MCF 10A (cell line): Measurements from ENCODE around the gene PPP2R5A. TPM values are rescaled to one million over a fixed set of nuclear protein-coding genes. Genes with fewer than 3 reads are reported as not detected.

ENCODE experiments used
- BruUV-seq: library from RNA; stranded (reverse); fragments of 400-500 nt; replicated peaks from 2 replicates; lab custom pipeline; 2021; lab: Mats Ljungman, UMichigan
- CTCF ChIA-PET: fragments of 300-600 bp; sonication (Branson Sonifier 250); formaldehyde crosslinking; extraction: SDS; loops from one replicate; lab custom pipeline; 2021; ENCODE audit warnings: antibody characterized with exemption, inconsistent platforms; lab: Yijun Ruan, JAX
- POLR2A ChIA-PET: fragments of 300-600, 350-650 bp; sonication (Branson Sonifier 250); formaldehyde crosslinking; extraction: SDS; loops from one replicate; lab custom pipeline; 2020; ENCODE audit warnings: antibody characterized with exemption, inconsistent platforms; lab: Yijun Ruan, JAX
- DNase-seq: peaks from one replicate; pipeline ENCODE4 v3.0.0-alpha.2; 2018; ENCODE audit not compliant: unreplicated experiment
- H3K27ac Mint-ChIP-seq: one replicate; pipeline ENCODE4 v1.8.0; 2022; ENCODE audit warnings: mild to moderate bottlenecking, low read depth, mixed read lengths; ENCODE audit not compliant: unreplicated experiment
- H3K27me3 Mint-ChIP-seq: one replicate; pipeline ENCODE4 v1.8.0; 2022; ENCODE audit warnings: mixed read lengths; ENCODE audit not compliant: insufficient read depth, unreplicated experiment
- H3K36me3 Mint-ChIP-seq: one replicate; pipeline ENCODE4 v1.8.0; 2022; ENCODE audit warnings: mild to moderate bottlenecking, moderate library complexity, mixed read lengths; ENCODE audit not compliant: insufficient read depth, unreplicated experiment
- H3K4me1 Mint-ChIP-seq: one replicate; pipeline ENCODE4 v1.8.0; 2022; ENCODE audit warnings: mixed read lengths; ENCODE audit not compliant: insufficient read depth, unreplicated experiment
- H3K4me3 Mint-ChIP-seq: one replicate; pipeline ENCODE4 v1.8.0; 2022; ENCODE audit warnings: mild to moderate bottlenecking, moderate library complexity, mixed read lengths; ENCODE audit not compliant: unreplicated experiment
- H3K9me3 Mint-ChIP-seq: one replicate; pipeline ENCODE4 v1.8.0; 2022; ENCODE audit warnings: mixed read lengths; ENCODE audit not compliant: unreplicated experiment
- CTCF ChIP-seq: fragments of 200-600 bp; IDR thresholded peaks from one replicate; pipeline ENCODE4 v1.8.0; 2022; ENCODE audit warnings: antibody characterized with exemption, mild to moderate bottlenecking; ENCODE audit not compliant: unreplicated experiment
- intact Hi-C: fragments of 100-400 bp; cut with micrococcal nuclease; formaldehyde crosslinking; loops from 2 replicates; pipeline ENCODE4 v1.14.1; 2022
- total RNA-seq: library from RNA; stranded (reverse); gene quantifications from 2 replicates; pipeline ENCODE4 v1.2.3, GENCODE V29; 2022

Gene PPP2R5A
- total RNA-seq, 1 experiment from 2014 or later, result 38.6 TPM

GRCh38 chr1:212328248-212328647 is 43.0 kb downstream of the PPP2R5A start:
- no TSS peak for BruUV-seq
- CTCF ChIA-PET, result interaction anchor here (0.6 to 3.3 kb wide), 8 partner anchors 18 to 707 kb away, joined by 3 to 29 read pairs (median 4); no protein-coding TSS in a partner anchor
- DNase-seq, result no peak
- POLR2A ChIA-PET, result interaction anchor here (0.7 to 1.7 kb wide), 4 partner anchors 10 to 293 kb away, joined by 3 to 4 read pairs (median 3); partner anchors contain the start of genes DTL and INTS7
- Mint-ChIP-seq H3K4me3 (no peak overlapping the region), H3K4me1 (no peaks in the 10 kb centered on the region), H3K27ac (no peak overlapping the region), H3K9me3 (no peaks in the 10 kb centered on the region), H3K27me3 (no peaks in the 10 kb centered on the region), H3K36me3 (peaks cover 10% of the 10 kb centered on the region)
- TF ChIP-seq CTCF, result no peak
- intact Hi-C loops, result no loop called here

- no peak overlapping the region for H3K27ac Mint-ChIP-seq
- H3K4me3 Mint-ChIP-seq, result no peak overlapping the region
- intact Hi-C loops, result no loop called here
- no peaks in the 10 kb centered on the region for H3K9me3 Mint-ChIP-seq
- peaks cover 19% of the 10 kb centered on the region for H3K36me3 Mint-ChIP-seq
- DNase-seq, result no peak
- CTCF ChIA-PET, result interaction anchor here (0.6 to 3.3 kb wide), 7 partner anchors 19 to 267 kb away, joined by 3 to 29 read pairs (median 4); no protein-coding TSS in a partner anchor
- POLR2A ChIA-PET, result interaction anchor here (0.6 to 1.1 kb wide), 2 partner anchors 289 to 294 kb away, joined by 3 to 4 read pairs; partner anchors contain the start of genes DTL and INTS7
- no peaks in the 10 kb centered on the region for H3K4me1 Mint-ChIP-seq
- TF ChIP-seq CTCF, result no peak
- BruUV-seq, result no TSS peak
- no peaks in the 10 kb centered on the region for H3K27me3 Mint-ChIP-seq
These were observed 43.9 kb downstream of the PPP2R5A start for GRCh38 chr1:212329105-212329504.

- no peak for TF ChIP-seq CTCF
- H3K27ac Mint-ChIP-seq, result no peak overlapping the region
- peaks cover 11% of the 10 kb centered on the region for H3K36me3 Mint-ChIP-seq
- H3K9me3 Mint-ChIP-seq, result no peaks in the 10 kb centered on the region
- DNase-seq, result no peak
- H3K4me1 Mint-ChIP-seq, result no peaks in the 10 kb centered on the region
- BruUV-seq, result no TSS peak
- intact Hi-C loops, result no loop called here
- H3K27me3 Mint-ChIP-seq, result no peaks in the 10 kb centered on the region
- ChIA-PET CTCF (interaction anchor here (0.6 to 7.3 kb wide), 4 partner anchors 26 to 277 kb away, joined by 3 to 58 read pairs (median 8); no protein-coding TSS in a partner anchor), POLR2A (interaction anchor here (1.1 to 1.5 kb wide), 4 partner anchors 8 to 30 kb away, joined by 3 read pairs; no protein-coding TSS in a partner anchor)
- H3K4me3 Mint-ChIP-seq, result no peak overlapping the region
These were observed 55.9 kb downstream of the PPP2R5A start for GRCh38 chr1:212341090-212341489.

GRCh38 chr1:212344905-212345304 is 59.7 kb downstream of the PPP2R5A start:
- Mint-ChIP-seq H3K27me3 (no peaks in the 10 kb centered on the region), H3K4me1 (no peaks in the 10 kb centered on the region), H3K27ac (no peak overlapping the region), H3K36me3 (peaks cover 38% of the 10 kb centered on the region), H3K9me3 (no peaks in the 10 kb centered on the region), H3K4me3 (no peak overlapping the region)
- ChIA-PET CTCF (interaction anchor here (0.9 to 7.3 kb wide), 5 partner anchors 22 to 282 kb away, joined by 3 to 58 read pairs (median 21); no protein-coding TSS in a partner anchor), POLR2A (interaction anchor here (0.7 to 1.2 kb wide), 2 partner anchors 9 to 24 kb away, joined by 3 read pairs; no protein-coding TSS in a partner anchor)
- BruUV-seq, result no TSS peak
- intact Hi-C loops, result no loop called here
- no peak for DNase-seq
- TF ChIP-seq CTCF, result no peak
